Progenitor cell of endocrine pancreas (in vitro differentiated cells): Measurements from ENCODE around the gene SLC7A14. TPM values are rescaled to one million over a fixed set of nuclear protein-coding genes. Genes with fewer than 3 reads are reported as not detected.
A peak's percentile ranks its signal among the peaks of the same experiment; 100 is the strongest.

Experiments used
- DNase-seq: peaks from one replicate; pipeline ENCODE4 v3.0.0; 2021; ENCODE audit warnings: low spot score; ENCODE audit not compliant: unreplicated experiment
- H3K27ac Mint-ChIP-seq: 2 replicates; pipeline ENCODE4 v1.8.0; 2021; ENCODE audit warnings: mild to moderate bottlenecking, moderate library complexity, mixed read lengths
- H3K27me3 Mint-ChIP-seq: 2 replicates; pipeline ENCODE4 v1.8.0; 2021; ENCODE audit warnings: mixed read lengths
- H3K36me3 Mint-ChIP-seq: 2 replicates; pipeline ENCODE4 v1.8.0; 2022; ENCODE audit warnings: mixed read lengths; ENCODE audit not compliant: insufficient read depth
- H3K4me1 Mint-ChIP-seq: 2 replicates; pipeline ENCODE4 v1.8.0; 2021; ENCODE audit warnings: low read depth, mixed read lengths
- H3K4me3 Mint-ChIP-seq: 2 replicates; pipeline ENCODE4 v1.8.0; 2021; ENCODE audit warnings: low read depth, mild to moderate bottlenecking, moderate library complexity, mixed read lengths
- H3K9me3 Mint-ChIP-seq: 2 replicates; pipeline ENCODE4 v1.8.0; 2021; ENCODE audit warnings: low read depth, mixed read lengths
- CTCF ChIP-seq: fragments of 200-600 bp; sonication (generic); IDR thresholded peaks from one replicate; pipeline ENCODE4 v1.5.0; 2021; ENCODE audit warnings: antibody characterized with exemption, mild to moderate bottlenecking; ENCODE audit not compliant: unreplicated experiment
- total RNA-seq: library from RNA; stranded (reverse); gene quantifications from 2 replicates; pipeline ENCODE4 v1.2.1, GENCODE V29; 2021

SLC7A14 gene
- total RNA-seq, 1 donor from 2014 or later: 1.2 TPM

- H3K4me3 Mint-ChIP-seq: peak within 1 kb of the TSS; percentile 77
- no peaks in the 10 kb centered on the region for H3K9me3 Mint-ChIP-seq
- peaks cover 5% of the 10 kb centered on the region for H3K4me1 Mint-ChIP-seq
- H3K27me3 Mint-ChIP-seq: peaks cover 48% of the 10 kb centered on the region
- H3K27ac Mint-ChIP-seq: no peak within 1 kb of the TSS
- no peaks in the 10 kb centered on the region for H3K36me3 Mint-ChIP-seq
- peak; percentile 17 for TF ChIP-seq CTCF
- DNase-seq: no peak
Measured at GRCh38 chr3:170418422-170419398, 167.2 kb downstream of the SLC7A14 start, which contains the start of gene CLDN11. Gene CLDN11 (plus strand): TSS chr3:170418868. CDS start chr3:170419067, 199 bp downstream.

GRCh38 chr3:170417090-170417489 lies 168.8 kb downstream of the SLC7A14 start:
- no peak for DNase-seq
- TF ChIP-seq CTCF: no peak
- Mint-ChIP-seq H3K36me3 (no peaks in the 10 kb centered on the region), H3K27me3 (peaks cover 48% of the 10 kb centered on the region), H3K4me1 (peaks cover 5% of the 10 kb centered on the region), H3K9me3 (no peaks in the 10 kb centered on the region), H3K27ac (no peak overlapping the region), H3K4me3 (no peak overlapping the region)

GRCh38 chr3:170414202-170414663 lies 171.6 kb downstream of the SLC7A14 start:
- peak; percentile 98 for TF ChIP-seq CTCF
- Mint-ChIP-seq H3K27ac (no peak overlapping the region), H3K27me3 (peaks cover 35% of the 10 kb centered on the region), H3K36me3 (no peaks in the 10 kb centered on the region), H3K9me3 (no peaks in the 10 kb centered on the region), H3K4me1 (peaks cover 2% of the 10 kb centered on the region), H3K4me3 (no peak overlapping the region)
- no peak for DNase-seq

- Mint-ChIP-seq H3K36me3 (no peaks in the 10 kb centered on the region), H3K4me3 (no peak overlapping the region), H3K27me3 (peaks cover 30% of the 10 kb centered on the region), H3K4me1 (peaks cover 1% of the 10 kb centered on the region), H3K27ac (no peak overlapping the region), H3K9me3 (no peaks in the 10 kb centered on the region)
- no peak for DNase-seq
- TF ChIP-seq CTCF: no peak
Measured at GRCh38 chr3:170413291-170413690, 172.6 kb downstream of the SLC7A14 start.

- peak; percentile 44 for TF ChIP-seq CTCF
- no peaks in the 10 kb centered on the region for H3K4me1 Mint-ChIP-seq
- DNase-seq: no peak
- peaks cover 7% of the 10 kb centered on the region for H3K27me3 Mint-ChIP-seq
- no peak overlapping the region for H3K4me3 Mint-ChIP-seq
- H3K27ac Mint-ChIP-seq: no peak overlapping the region
- H3K36me3 Mint-ChIP-seq: no peaks in the 10 kb centered on the region
- no peaks in the 10 kb centered on the region for H3K9me3 Mint-ChIP-seq
Measured at GRCh38 chr3:170410428-170411029, 175.3 kb downstream of the SLC7A14 start.
